Measurements from ENCODE around the gene TRIM66. TPM values are rescaled to one million over a fixed set of nuclear protein-coding genes. Genes with fewer than 3 reads are reported as not detected.
"Not testable (repeated sequence)": the region's sequence is repeated elsewhere in the genome, so short reads cannot be mapped to it uniquely, and the experiment has no call there.

Gene TRIM66
- total RNA-seq, 3 donors from 2014 or later, result 9.6 to 21.3 (median 15.9) TPM

GRCh38 chr11:8672346-8672745 is 10.1 kb downstream of the TRIM66 start:
- no peaks in the 10 kb centered on the region for H3K36me3 ChIP-seq (ENCODE audit: low read depth)
- intact Hi-C loops (cut with DNase I, micrococcal nuclease), result no loop called here
- H3K4me1 ChIP-seq (ENCODE audit: low read depth), result peaks cover 3% of the 10 kb centered on the region
- no peak for TF ChIP-seq CTCF (IDR thresholded peaks at IDR 0.05)
- ATAC-seq (no peak), DNase-seq (no peak)
- no peak overlapping the region for H3K4me3 ChIP-seq
- no peaks in the 10 kb centered on the region for H3K9me3 ChIP-seq

GRCh38 chr11:8671651-8672062 is 10.8 kb downstream of the TRIM66 start:
- H3K9me3 ChIP-seq, result no peaks in the 10 kb centered on the region
- intact Hi-C loops (cut with DNase I, micrococcal nuclease), result no loop called here
- peaks cover 3% of the 10 kb centered on the region for H3K4me1 ChIP-seq (ENCODE audit: low read depth)
- no peak for TF ChIP-seq CTCF (IDR thresholded peaks at IDR 0.05)
- ATAC-seq (no peak), DNase-seq (no peak)
- no peak overlapping the region for H3K4me3 ChIP-seq
- no peaks in the 10 kb centered on the region for H3K36me3 ChIP-seq (ENCODE audit: low read depth)

- Histone ChIP-seq H3K4me3 (no peak overlapping the region), H3K36me3 (ENCODE audit: low read depth) (no peaks in the 10 kb centered on the region), H3K9me3 (no peaks in the 10 kb centered on the region), H3K4me1 (ENCODE audit: low read depth) (peaks cover 3% of the 10 kb centered on the region)
- no peak for TF ChIP-seq CTCF (IDR thresholded peaks at IDR 0.05)
- peak; percentile 62 for ATAC-seq
- peak in 1 of 3 donors; percentile 25 for DNase-seq
- intact Hi-C loops (cut with DNase I, micrococcal nuclease), result no loop called here
These were observed 11.3 kb downstream of the TRIM66 start for GRCh38 chr11:8671193-8671612.

- H3K4me1 ChIP-seq (ENCODE audit: low read depth); ATAC-seq; H3K36me3 ChIP-seq (ENCODE audit: low read depth); H3K9me3 ChIP-seq; H3K4me3 ChIP-seq; DNase-seq; intact Hi-C loops (cut with DNase I, micrococcal nuclease): not testable (repeated sequence)
These were observed 12.4 kb downstream of the TRIM66 start for GRCh38 chr11:8670081-8670480.

- no peaks in the 10 kb centered on the region for H3K4me1 ChIP-seq (ENCODE audit: low read depth)
- ATAC-seq, result no peak
- H3K9me3 ChIP-seq, result no peaks in the 10 kb centered on the region
- no peaks in the 10 kb centered on the region for H3K36me3 ChIP-seq (ENCODE audit: low read depth)
- no peak overlapping the region for H3K4me3 ChIP-seq
- DNase-seq, result no peak
- TF ChIP-seq CTCF (IDR thresholded peaks at IDR 0.05), result no peak
- intact Hi-C loops (cut with DNase I, micrococcal nuclease), result no loop called here
These were observed 17.2 kb downstream of the TRIM66 start for GRCh38 chr11:8665222-8665621.

- DNase-seq, result no peak
- H3K9me3 ChIP-seq, result no peaks in the 10 kb centered on the region
- no peak for ATAC-seq
- no peak overlapping the region for H3K4me3 ChIP-seq
- H3K36me3 ChIP-seq (ENCODE audit: low read depth), result no peaks in the 10 kb centered on the region
- intact Hi-C loops (cut with DNase I, micrococcal nuclease), result no loop called here
- H3K4me1 ChIP-seq (ENCODE audit: low read depth), result no peaks in the 10 kb centered on the region
- TF ChIP-seq CTCF (IDR thresholded peaks at IDR 0.05), result no peak
These were observed 21.3 kb downstream of the TRIM66 start for GRCh38 chr11:8661001-8661795.

All from mucosa of descending colon (tissue), 3 donors.